Kidney epithelial cell (primary cell): Measurements from ENCODE around the gene TBL1XR1. TPM values are rescaled to one million over a fixed set of nuclear protein-coding genes. Genes with fewer than 3 reads are reported as not detected.

Source experiments
- DNase-seq: peaks from one replicate; pipeline ENCODE4 v3.0.0-alpha.2; 2010; ENCODE audit warnings: low read depth
- H3K27me3 ChIP-seq: 2 replicates; pipeline ENCODE4 v1.6.0; 2011; ENCODE audit warnings: low read length; ENCODE audit not compliant: control insufficient read depth, insufficient read depth
- H3K36me3 ChIP-seq: 2 replicates; pipeline ENCODE4 v1.5.1; 2011; ENCODE audit warnings: low read length; ENCODE audit not compliant: control insufficient read depth, insufficient read depth
- H3K4me3 ChIP-seq: 2 replicates; pipeline ENCODE4 v1.5.1; 2011; ENCODE audit warnings: low read depth, mild to moderate bottlenecking, control low read depth, low read length
- total RNA-seq: library from RNA; depleted of rRNA; stranded (reverse); fragments of >200 nt; gene quantifications from 2 replicates; pipeline ENCODE4 v1.2.3, GENCODE V29; 2015
- TF ChIP-seq, protein P1 (sequence below): IDR thresholded peaks from 2 replicates; pipeline ENCODE4 v1.5.1; 2011; ENCODE audit warnings: mild to moderate bottlenecking, moderate library complexity, low read length, control low read depth, inconsistent platforms; ENCODE audit not compliant: insufficient read depth, poor library complexity, severe bottlenecking

TBL1XR1 gene
- total RNA-seq, 1 donor from 2014 or later = 81.4 TPM

DNA sequence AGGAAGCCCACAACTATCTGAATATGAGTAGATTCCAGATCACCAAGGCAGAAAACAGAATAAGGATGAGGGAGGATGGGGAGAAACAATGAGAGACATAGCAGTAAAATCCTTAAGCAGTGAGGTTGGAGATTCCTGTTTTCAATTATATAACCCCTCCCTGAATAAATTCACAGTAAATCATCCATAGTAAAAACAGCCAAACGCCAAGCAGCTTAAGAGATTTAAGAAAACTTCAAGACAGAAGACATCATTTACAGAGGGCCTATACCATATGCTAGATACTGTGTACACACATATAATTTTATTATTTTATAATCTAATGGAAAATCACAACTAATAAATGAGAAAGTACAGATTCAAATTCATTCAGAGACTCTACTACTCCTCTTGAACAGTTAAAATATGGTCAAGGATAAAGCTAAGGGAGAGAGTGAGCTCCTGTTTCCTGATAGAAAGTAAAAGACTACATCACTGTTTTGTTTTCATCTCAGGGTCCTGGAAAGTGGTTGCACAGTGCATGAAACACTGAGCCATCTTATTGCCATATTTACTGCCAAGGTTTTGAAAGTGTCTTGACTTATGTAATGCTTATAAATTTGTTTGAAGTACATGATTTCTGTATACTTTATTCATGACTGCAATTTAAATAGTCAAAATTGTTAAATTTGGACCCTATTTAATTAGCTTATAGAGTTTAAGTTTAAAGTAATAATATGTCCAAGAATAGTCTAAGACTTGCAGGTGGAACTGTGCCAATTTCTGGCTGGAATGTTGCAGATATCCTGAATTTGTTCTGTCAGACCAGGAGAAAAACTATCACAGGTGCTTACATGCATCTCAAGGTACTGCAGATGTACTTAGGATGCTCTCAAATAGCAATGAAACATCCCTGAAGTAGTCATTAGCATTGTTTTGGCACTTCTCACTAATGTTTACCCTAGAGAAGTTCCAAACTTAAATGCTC, 141.4 kb downstream of the TBL1XR1 start:
- Histone ChIP-seq H3K36me3 (no peaks in the 10 kb centered on the region), H3K4me3 (no peak overlapping the region), H3K27me3 (no peaks in the 10 kb centered on the region)
- DNase-seq = no peak
- TF ChIP-seq, protein P1, sequence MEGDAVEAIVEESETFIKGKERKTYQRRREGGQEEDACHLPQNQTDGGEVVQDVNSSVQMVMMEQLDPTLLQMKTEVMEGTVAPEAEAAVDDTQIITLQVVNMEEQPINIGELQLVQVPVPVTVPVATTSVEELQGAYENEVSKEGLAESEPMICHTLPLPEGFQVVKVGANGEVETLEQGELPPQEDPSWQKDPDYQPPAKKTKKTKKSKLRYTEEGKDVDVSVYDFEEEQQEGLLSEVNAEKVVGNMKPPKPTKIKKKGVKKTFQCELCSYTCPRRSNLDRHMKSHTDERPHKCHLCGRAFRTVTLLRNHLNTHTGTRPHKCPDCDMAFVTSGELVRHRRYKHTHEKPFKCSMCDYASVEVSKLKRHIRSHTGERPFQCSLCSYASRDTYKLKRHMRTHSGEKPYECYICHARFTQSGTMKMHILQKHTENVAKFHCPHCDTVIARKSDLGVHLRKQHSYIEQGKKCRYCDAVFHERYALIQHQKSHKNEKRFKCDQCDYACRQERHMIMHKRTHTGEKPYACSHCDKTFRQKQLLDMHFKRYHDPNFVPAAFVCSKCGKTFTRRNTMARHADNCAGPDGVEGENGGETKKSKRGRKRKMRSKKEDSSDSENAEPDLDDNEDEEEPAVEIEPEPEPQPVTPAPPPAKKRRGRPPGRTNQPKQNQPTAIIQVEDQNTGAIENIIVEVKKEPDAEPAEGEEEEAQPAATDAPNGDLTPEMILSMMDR = no peak

DNA sequence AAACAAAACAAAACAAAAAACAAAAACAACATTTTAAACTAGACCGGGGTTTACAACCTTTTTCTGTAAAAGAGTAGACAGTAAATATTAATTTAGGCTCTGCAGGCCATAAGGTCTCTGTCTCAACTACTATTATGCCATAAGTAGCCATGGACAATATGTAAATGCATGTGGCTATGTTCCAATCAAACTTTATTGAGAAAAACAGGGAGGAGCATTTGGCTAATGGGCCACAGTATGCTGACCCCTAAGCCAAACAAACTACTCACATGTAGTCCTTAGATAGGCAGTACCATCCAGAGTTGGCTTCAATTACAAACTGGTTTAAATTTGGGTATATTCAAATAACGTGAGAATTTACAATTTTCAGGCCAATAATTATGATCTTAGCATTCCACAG, 144.2 kb downstream of the TBL1XR1 start:
- TF ChIP-seq, protein P1 = no peak
- no peak for DNase-seq
- H3K36me3 ChIP-seq = no peaks in the 10 kb centered on the region
- H3K27me3 ChIP-seq = no peaks in the 10 kb centered on the region
- no peak overlapping the region for H3K4me3 ChIP-seq

DNA sequence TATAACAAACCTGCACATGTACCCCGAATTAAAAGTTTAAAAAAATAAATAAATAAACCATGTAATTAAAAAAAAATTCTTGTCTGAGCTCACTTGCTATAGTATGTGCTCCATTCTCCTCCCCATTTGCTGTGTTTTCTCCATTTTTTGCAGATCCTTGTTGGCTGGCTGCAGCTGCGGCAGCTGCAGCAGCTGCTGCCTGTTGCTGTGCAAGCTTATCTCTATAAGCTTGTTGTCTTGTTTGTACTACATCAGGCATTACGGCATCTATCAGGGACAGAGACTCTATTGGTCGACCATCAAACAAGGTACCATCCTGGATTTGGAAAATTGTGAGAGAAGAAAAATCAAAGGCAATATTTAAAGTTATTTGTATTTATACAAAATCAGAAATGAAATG, 145.9 kb downstream of the TBL1XR1 start:
- TF ChIP-seq, protein P1 = no peak
- H3K36me3 ChIP-seq = no peaks in the 10 kb centered on the region
- H3K27me3 ChIP-seq = no peaks in the 10 kb centered on the region
- DNase-seq = no peak
- no peak overlapping the region for H3K4me3 ChIP-seq

DNA sequence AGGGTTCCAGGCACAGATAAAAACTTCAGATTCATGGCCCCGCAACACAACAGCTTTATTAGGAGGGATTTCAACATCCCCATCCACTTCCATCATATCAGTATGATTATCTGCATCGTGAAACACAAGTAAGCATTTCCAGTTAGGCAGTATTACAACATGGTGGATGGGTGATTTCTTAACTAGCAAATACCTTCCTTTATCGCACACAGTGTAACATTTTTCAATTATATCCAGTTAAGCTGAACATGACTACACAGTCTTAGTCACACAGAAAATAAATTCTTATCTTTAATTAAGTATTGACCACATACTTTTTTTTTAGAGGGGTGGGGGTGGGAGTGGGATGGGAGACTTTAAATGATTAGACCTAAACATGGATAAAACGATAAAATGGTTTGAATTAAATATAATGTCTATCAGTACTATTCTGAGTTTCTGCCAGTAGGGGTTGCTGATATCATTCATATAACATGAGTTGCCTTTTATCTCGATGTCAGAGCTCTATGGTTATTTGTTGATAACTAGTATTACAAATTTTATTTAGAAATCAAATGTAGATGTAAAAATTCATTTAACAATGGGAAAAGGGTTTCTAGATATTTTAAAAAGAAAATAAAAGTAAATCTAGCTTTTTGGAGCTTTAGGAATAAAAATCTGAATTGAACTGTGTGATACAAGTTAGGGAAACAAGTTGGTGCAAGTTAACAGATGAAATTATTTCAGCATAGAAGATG, 146.6 kb downstream of the TBL1XR1 start:
- TF ChIP-seq, protein P1 = peak; percentile 23

DNA sequence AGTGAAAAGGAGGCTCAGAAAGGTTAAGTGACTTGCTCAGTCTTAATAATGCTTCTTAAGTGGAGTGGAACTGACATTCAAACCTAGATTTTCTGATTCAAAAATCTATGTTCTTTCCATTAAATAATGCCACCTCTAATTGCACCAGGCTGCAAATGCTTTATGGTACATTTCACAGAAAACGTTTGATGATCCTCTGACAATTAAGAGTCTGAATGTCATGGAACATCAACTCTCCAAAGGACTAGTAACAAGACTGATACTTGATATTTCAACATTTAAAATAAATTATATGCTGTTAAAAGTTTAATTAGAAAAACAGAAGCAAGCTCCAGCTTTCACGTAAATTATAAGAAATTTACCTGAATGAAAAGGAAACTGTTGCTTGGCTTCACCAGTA, 151.5 kb downstream of the TBL1XR1 start:
- TF ChIP-seq, protein P1 = no peak
- no peaks in the 10 kb centered on the region for H3K36me3 ChIP-seq
- DNase-seq = no peak
- H3K27me3 ChIP-seq = no peaks in the 10 kb centered on the region
- no peak overlapping the region for H3K4me3 ChIP-seq

More for the DNA sequence above, 146.6 kb downstream of the TBL1XR1 start:
- Histone ChIP-seq H3K27me3 (no peaks in the 10 kb centered on the region), H3K36me3 (no peaks in the 10 kb centered on the region), H3K4me3 (no peak overlapping the region)
- no peak for DNase-seq
